Measurements from ENCODE around the gene SYPL1. TPM values are rescaled to one million over a fixed set of nuclear protein-coding genes. Genes with fewer than 3 reads are reported as not detected.

SYPL1 gene
- total RNA-seq, 1 donor from 2014 or later = 48.8 TPM

GRCh38 chr7:106102387-106102966 is 9.6 kb downstream of the SYPL1 start:
- no peak overlapping the region for H3K4me2 ChIP-seq
- H3K4me3 ChIP-seq = no peak overlapping the region
- H3K9me3 ChIP-seq (ENCODE audit: low read depth) = no peaks in the 10 kb centered on the region
- no peak overlapping the region for H2AFZ ChIP-seq (replicated peaks)
- H4K20me1 ChIP-seq (ENCODE audit: low read depth) = peaks cover 28% of the 10 kb centered on the region
- no peaks in the 10 kb centered on the region for H3F3A ChIP-seq (ENCODE audit: low read depth)
- no peaks in the 10 kb centered on the region for H3K27me3 Mint-ChIP-seq (ENCODE audit: insufficient read depth, low read depth)
- no peak overlapping the region for H3K27ac ChIP-seq
- no peak overlapping the region for H3K4me3 Mint-ChIP-seq
- H3K27ac Mint-ChIP-seq = no peak overlapping the region
- H3K4me1 ChIP-seq = no peaks in the 10 kb centered on the region
- H3K79me2 ChIP-seq (ENCODE audit: low read depth) = peaks cover 81% of the 10 kb centered on the region
- peaks cover 5% of the 10 kb centered on the region for H3K36me3 Mint-ChIP-seq
- H3K36me3 ChIP-seq = peaks cover 4% of the 10 kb centered on the region
- no peaks in the 10 kb centered on the region for H3K9me3 Mint-ChIP-seq
- TF ChIP-seq EZH2phosphoT487 (IDR thresholded peaks at IDR 0.05) (no peak), EZH2 (IDR thresholded peaks at IDR 0.05) (no peak), CTCF (IDR thresholded peaks at IDR 0.05) (no peak)
- DNase-seq (ENCODE audit: low spot score) = no peak
- no peak overlapping the region for H3K9ac ChIP-seq
- H3K27me3 ChIP-seq = no peaks in the 10 kb centered on the region
- no peaks in the 10 kb centered on the region for H3K4me1 Mint-ChIP-seq

GRCh38 chr7:106101726-106102125 is 10.4 kb downstream of the SYPL1 start:
- Mint-ChIP-seq H3K9me3 (no peaks in the 10 kb centered on the region), H3K27me3 (ENCODE audit: insufficient read depth, low read depth) (no peaks in the 10 kb centered on the region), H3K4me3 (no peak overlapping the region), H3K27ac (no peak overlapping the region), H3K36me3 (peaks cover 6% of the 10 kb centered on the region), H3K4me1 (no peaks in the 10 kb centered on the region)
- Histone ChIP-seq H3K27me3 (no peaks in the 10 kb centered on the region), H3K27ac (no peak overlapping the region), H3K4me3 (no peak overlapping the region), H3K4me2 (no peak overlapping the region), H2AFZ (replicated peaks) (no peak overlapping the region), H3K79me2 (ENCODE audit: low read depth) (peaks cover 73% of the 10 kb centered on the region), H4K20me1 (ENCODE audit: low read depth) (peaks cover 28% of the 10 kb centered on the region), H3K4me1 (no peaks in the 10 kb centered on the region), H3F3A (ENCODE audit: low read depth) (no peaks in the 10 kb centered on the region), H3K9me3 (ENCODE audit: low read depth) (no peaks in the 10 kb centered on the region), H3K9ac (no peak overlapping the region), H3K36me3 (peaks cover under 1% of the 10 kb centered on the region)
- DNase-seq (ENCODE audit: low spot score) = no peak
- TF ChIP-seq EZH2phosphoT487 (IDR thresholded peaks at IDR 0.05) = no peak
- no peak for TF ChIP-seq CTCF (IDR thresholded peaks at IDR 0.05)
- no peak for TF ChIP-seq EZH2 (IDR thresholded peaks at IDR 0.05)

- H3K4me1 Mint-ChIP-seq = no peaks in the 10 kb centered on the region
- Histone ChIP-seq H2AFZ (replicated peaks) (no peak overlapping the region), H3K9ac (no peak overlapping the region), H3K27me3 (no peaks in the 10 kb centered on the region), H3K4me1 (no peaks in the 10 kb centered on the region), H3K27ac (no peak overlapping the region), H4K20me1 (ENCODE audit: low read depth) (peaks cover 28% of the 10 kb centered on the region), H3K9me3 (ENCODE audit: low read depth) (no peaks in the 10 kb centered on the region), H3F3A (ENCODE audit: low read depth) (no peaks in the 10 kb centered on the region), H3K36me3 (peaks cover 6% of the 10 kb centered on the region), H3K4me3 (no peak overlapping the region), H3K4me2 (no peak overlapping the region), H3K79me2 (ENCODE audit: low read depth) (peaks cover 67% of the 10 kb centered on the region)
- H3K9me3 Mint-ChIP-seq = no peaks in the 10 kb centered on the region
- no peak for DNase-seq (ENCODE audit: low spot score)
- TF ChIP-seq EZH2phosphoT487 (IDR thresholded peaks at IDR 0.05) (no peak), EZH2 (IDR thresholded peaks at IDR 0.05) (no peak), CTCF (IDR thresholded peaks at IDR 0.05) (no peak)
- no peak overlapping the region for H3K27ac Mint-ChIP-seq
- H3K27me3 Mint-ChIP-seq (ENCODE audit: insufficient read depth, low read depth) = no peaks in the 10 kb centered on the region
- H3K36me3 Mint-ChIP-seq = peaks cover 6% of the 10 kb centered on the region
- H3K4me3 Mint-ChIP-seq = no peak overlapping the region
These were observed 11.1 kb downstream of the SYPL1 start for GRCh38 chr7:106100863-106101629.
